Sigmoid colon (tissue), 7 donors: Measurements from ENCODE around the gene PRDM16. TPM values are rescaled to one million over a fixed set of nuclear protein-coding genes. Genes with fewer than 3 reads are reported as not detected.

Experiments used
- DNase-seq: peaks from one replicate; pipeline ENCODE4 v3.0.0-alpha.2; 2019
- H3K27ac ChIP-seq, 4 donors: fragments of 200-600 bp; sonication (generic); one replicate each; pipeline ENCODE4 v1.5.1; 2016 to 2019; ENCODE audit warnings: mild to moderate bottlenecking in 1 of 4
- H3K27me3 ChIP-seq, 3 donors: fragments of 200-600 bp; sonication (generic); one replicate each; pipeline ENCODE4 v1.5.1; 2019; ENCODE audit warnings: mild to moderate bottlenecking in 1 of 3
- H3K36me3 ChIP-seq, 4 donors: fragments of 200-600 bp; sonication (generic); one replicate each; pipeline ENCODE4 v1.5.1; 2016 to 2019
- H3K4me1 ChIP-seq, 4 donors: fragments of 200-600 bp; sonication (generic); one replicate each; pipeline ENCODE4 v1.5.1; 2017 to 2019
- H3K4me3 ChIP-seq, 4 donors: fragments of 200-600 bp; sonication (generic); one replicate each; pipeline ENCODE4 v1.5.1; 2017 to 2019; ENCODE audit warnings: mild to moderate bottlenecking in 2 of 4, moderate library complexity in 1 of 4
- H3K9me3 ChIP-seq, 4 donors: fragments of 200-600 bp in 3 of 4; sonication (generic) in 3 of 4; one replicate each; pipeline versions ENCODE4 v1.5.1 to v1.6.1; 2013 to 2019
- EP300 ChIP-seq, 4 donors: sonication (generic); formaldehyde crosslinking; IDR thresholded peaks; one replicate each; pipeline ENCODE4 v1.6.1; 2017; ENCODE audit warnings: antibody characterized with exemption in 4 of 4
- POLR2A ChIP-seq, 2 donors: fragments of 450-650 bp; IDR thresholded peaks; one replicate each; pipeline ENCODE4 v1.6.1; 2016; ENCODE audit warnings: antibody characterized with exemption in 2 of 2, mild to moderate bottlenecking in 2 of 2, moderate library complexity in 2 of 2
- POLR2AphosphoS5 ChIP-seq, 4 donors: sonication (generic); formaldehyde crosslinking; IDR thresholded peaks; one replicate each; pipeline ENCODE4 v1.6.1; 2017; ENCODE audit warnings: antibody characterized with exemption in 4 of 4
- WGBS, 2 donors: extraction: QIAGEN DNeasy Blood & Tissue Kit; methylation state at CpG; one replicate each; pipeline ENCODE4 v1.1.7; 2013; 5-methylcytosine and 5-hydroxymethylcytosine counted together
- intact Hi-C: fragments of 100-400 bp; cut with DNase I; formaldehyde crosslinking; loops from one replicate; pipeline ENCODE4 v1.15.1; 2023
- polyA plus RNA-seq, 3 donors: library from polyadenylated mRNA; stranded (reverse); fragments of 200-250 nt; gene quantifications; one replicate each; pipeline ENCODE4 v1.2.3, GENCODE V29; 2013
- total RNA-seq, 4 donors: library from RNA; depleted of rRNA; stranded (reverse); fragments of >200 nt; gene quantifications; one replicate each; pipeline ENCODE4 v1.1.0, GENCODE V29; 2016
- TF ChIP-seq, protein P1 (sequence below), 4 experiments: fragments of 450-650 bp in 3 of 4; fragments of 200-600 bp in 1 of 4; IDR thresholded peaks; one replicate each; pipeline ENCODE4 v1.5.1; 2016 to 2019; ENCODE audit warnings: antibody characterized with exemption in 4 of 4, mild to moderate bottlenecking in 3 of 4, moderate library complexity in 2 of 4
- donor health status: healthy with polysubstance abuse.
- donor health status: Bipolar disorder and iron deficiency.
- donor health status: healthy.

The PRDM16 gene
- total and polyA plus RNA-seq, 7 donors: under 0.01 to 1.7 (median 0.49) TPM

- Histone ChIP-seq H3K4me1 (peaks cover 0 to 14% (median 7%) of the 10 kb centered on the region in 4 donors), H3K27ac (peak overlapping the region in 3 of 4 donors; percentile 19 to 26 (median 23)), H3K27me3 (peaks cover 0 to 29% (median 9%) of the 10 kb centered on the region in 3 donors), H3K4me3 (no peak overlapping the region), H3K36me3 (no peaks in the 10 kb centered on the region), H3K9me3 (no peaks in the 10 kb centered on the region)
- DNase-seq: no peak
- WGBS, 2 donors: 90 to 91% methylated on average over 46 of the region's 46 CpGs
- intact Hi-C loops: no loop called here
- TF ChIP-seq, protein P1, sequence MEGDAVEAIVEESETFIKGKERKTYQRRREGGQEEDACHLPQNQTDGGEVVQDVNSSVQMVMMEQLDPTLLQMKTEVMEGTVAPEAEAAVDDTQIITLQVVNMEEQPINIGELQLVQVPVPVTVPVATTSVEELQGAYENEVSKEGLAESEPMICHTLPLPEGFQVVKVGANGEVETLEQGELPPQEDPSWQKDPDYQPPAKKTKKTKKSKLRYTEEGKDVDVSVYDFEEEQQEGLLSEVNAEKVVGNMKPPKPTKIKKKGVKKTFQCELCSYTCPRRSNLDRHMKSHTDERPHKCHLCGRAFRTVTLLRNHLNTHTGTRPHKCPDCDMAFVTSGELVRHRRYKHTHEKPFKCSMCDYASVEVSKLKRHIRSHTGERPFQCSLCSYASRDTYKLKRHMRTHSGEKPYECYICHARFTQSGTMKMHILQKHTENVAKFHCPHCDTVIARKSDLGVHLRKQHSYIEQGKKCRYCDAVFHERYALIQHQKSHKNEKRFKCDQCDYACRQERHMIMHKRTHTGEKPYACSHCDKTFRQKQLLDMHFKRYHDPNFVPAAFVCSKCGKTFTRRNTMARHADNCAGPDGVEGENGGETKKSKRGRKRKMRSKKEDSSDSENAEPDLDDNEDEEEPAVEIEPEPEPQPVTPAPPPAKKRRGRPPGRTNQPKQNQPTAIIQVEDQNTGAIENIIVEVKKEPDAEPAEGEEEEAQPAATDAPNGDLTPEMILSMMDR (IDR thresholded peaks at IDR 0.05): no peak
- TF ChIP-seq POLR2A (IDR thresholded peaks at IDR 0.05): no peak
- no peak for TF ChIP-seq EP300 (IDR thresholded peaks at IDR 0.05)
- no peak for TF ChIP-seq POLR2AphosphoS5 (IDR thresholded peaks at IDR 0.05)
These were observed 52.6 kb downstream of the PRDM16 start for GRCh38 chr1:3121401-3122210.

- Histone ChIP-seq H3K27me3 (peaks cover 0 to 25% (median 9%) of the 10 kb centered on the region in 3 donors), H3K36me3 (no peaks in the 10 kb centered on the region), H3K4me1 (peaks cover 0 to 17% (median 12%) of the 10 kb centered on the region in 4 donors), H3K4me3 (no peak overlapping the region), H3K27ac (peak overlapping the region in 2 of 4 donors; percentile 23 to 26), H3K9me3 (no peaks in the 10 kb centered on the region)
- TF ChIP-seq POLR2AphosphoS5 (IDR thresholded peaks at IDR 0.05): no peak
- no peak for TF ChIP-seq EP300 (IDR thresholded peaks at IDR 0.05)
- TF ChIP-seq, protein P1 (IDR thresholded peaks at IDR 0.05): no peak
- no peak for TF ChIP-seq POLR2A (IDR thresholded peaks at IDR 0.05)
- no peak for DNase-seq
- WGBS, 2 donors: 89 to 90% methylated on average over 12 of the region's 12 CpGs
- intact Hi-C loops: no loop called here
These were observed 53.3 kb downstream of the PRDM16 start for GRCh38 chr1:3122311-3122710.

- WGBS, 2 donors: 93 to 96% methylated on average over 3 of the region's 3 CpGs
- peaks cover 0 to 19% (median 0%) of the 10 kb centered on the region in 3 donors for H3K27me3 ChIP-seq
- no peak overlapping the region for H3K27ac ChIP-seq
These were observed 55.2 kb downstream of the PRDM16 start for GRCh38 chr1:3124246-3124645.

DNA sequence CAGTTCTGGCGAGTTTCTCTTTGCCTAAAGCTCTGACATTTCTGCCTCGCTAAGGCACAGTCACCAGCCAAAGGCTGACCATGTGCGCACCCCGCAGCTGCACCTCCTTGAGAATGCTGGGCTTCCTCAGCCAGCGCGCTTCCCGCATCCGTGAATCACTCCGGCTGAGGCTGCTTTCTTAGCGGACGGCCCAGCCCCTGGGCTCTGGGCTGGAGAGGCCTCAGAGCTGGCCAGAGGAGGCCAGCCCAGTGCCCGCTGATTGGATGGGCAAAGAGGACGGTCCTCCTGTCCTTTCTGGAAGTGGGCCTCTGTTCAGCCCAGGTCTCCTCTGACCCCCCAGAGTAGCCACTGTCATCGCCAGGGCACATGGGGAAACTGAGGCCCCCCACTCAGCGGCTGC lies 56.1 kb downstream of the PRDM16 start:
- Histone ChIP-seq H3K4me1 (peaks cover 0 to 19% (median 16%) of the 10 kb centered on the region in 4 donors), H3K27me3 (peaks cover 0 to 10% (median 0%) of the 10 kb centered on the region in 3 donors), H3K36me3 (no peaks in the 10 kb centered on the region), H3K9me3 (no peaks in the 10 kb centered on the region), H3K27ac (no peak overlapping the region), H3K4me3 (no peak overlapping the region)
- intact Hi-C loops: no loop called here
- DNase-seq: no peak
- WGBS, 2 donors: 94% methylated on average over 15 of the region's 15 CpGs
- TF ChIP-seq, protein P1 (IDR thresholded peaks at IDR 0.05): no peak
- TF ChIP-seq EP300 (IDR thresholded peaks at IDR 0.05) (no peak), POLR2A (IDR thresholded peaks at IDR 0.05) (no peak), POLR2AphosphoS5 (IDR thresholded peaks at IDR 0.05) (no peak)

More at GRCh38 chr1:3124246-3124645, 55.2 kb downstream of the PRDM16 start:
- H3K4me1 ChIP-seq: peaks cover 0 to 22% (median 16%) of the 10 kb centered on the region in 4 donors
- no peak for DNase-seq
- intact Hi-C loops: no loop called here
- no peak overlapping the region for H3K4me3 ChIP-seq
- H3K36me3 ChIP-seq: no peaks in the 10 kb centered on the region
- TF ChIP-seq POLR2AphosphoS5 (IDR thresholded peaks at IDR 0.05) (no peak), POLR2A (IDR thresholded peaks at IDR 0.05) (no peak), EP300 (IDR thresholded peaks at IDR 0.05) (no peak)
- TF ChIP-seq, protein P1 (IDR thresholded peaks at IDR 0.05): no peak
- no peaks in the 10 kb centered on the region for H3K9me3 ChIP-seq
